ENCODE data around the gene USP49.
A peak's percentile ranks its signal among the peaks of the same experiment; 100 is the strongest.
"Not testable (repeated sequence)": the region's sequence is repeated elsewhere in the genome, so short reads cannot be mapped to it uniquely, and the experiment has no call there.

USP49 gene

DNA sequence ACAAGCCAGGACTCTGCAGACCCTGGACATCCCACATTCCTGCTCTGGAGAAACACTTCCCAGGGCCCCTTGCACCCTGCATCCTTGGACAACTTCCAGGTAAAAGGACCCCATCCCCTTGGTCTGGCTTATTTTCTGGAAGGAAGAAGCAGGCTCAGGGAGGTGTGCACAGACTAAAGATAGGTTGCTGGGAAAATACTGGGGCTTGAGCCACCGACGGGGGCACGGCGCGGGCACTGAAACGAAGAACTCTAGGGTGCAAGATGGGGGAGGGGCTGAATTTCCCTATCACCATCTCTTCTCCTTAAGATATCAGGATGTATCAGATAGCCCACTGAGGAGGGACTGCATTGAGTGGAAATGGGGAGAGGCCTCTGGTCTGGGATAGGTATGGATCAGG lies 116.3 kb downstream of the USP49 start:
- DNase-seq: no peak

DNA sequence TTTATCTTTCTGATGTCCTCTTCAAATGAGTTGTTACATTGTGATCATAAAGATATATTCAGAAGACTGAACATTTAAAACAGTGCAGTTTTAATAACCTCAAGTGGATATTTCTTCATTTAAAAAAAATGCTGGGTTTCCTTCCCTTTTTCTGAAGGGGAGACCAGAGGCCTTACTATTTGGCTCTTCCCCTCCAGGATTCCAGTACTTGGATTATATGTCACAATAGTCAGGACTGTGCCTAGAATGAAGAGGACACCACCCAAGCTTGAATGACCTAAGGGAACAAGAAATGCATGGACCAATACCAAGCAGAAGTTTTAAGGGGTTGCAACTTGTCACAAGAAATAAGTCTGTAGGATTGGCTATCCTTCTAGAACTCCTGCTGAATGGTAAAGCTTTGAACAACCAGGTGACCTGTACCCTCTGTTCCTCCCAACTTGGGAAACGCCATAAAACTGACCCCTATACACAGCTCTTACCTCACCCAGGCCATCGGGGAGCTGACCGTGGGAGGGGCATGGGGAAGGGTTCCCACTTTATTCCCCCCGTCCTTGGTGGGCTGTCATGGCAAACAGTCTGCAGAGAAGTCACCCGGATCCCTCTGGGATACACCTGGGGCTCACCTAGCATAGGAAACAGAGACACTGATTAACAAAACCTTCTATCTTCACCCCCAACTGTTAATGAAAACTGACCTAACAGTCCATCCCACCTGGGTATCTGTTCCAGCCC lies 117.5 kb downstream of the USP49 start:
- DNase-seq: peak; percentile 75

DNA sequence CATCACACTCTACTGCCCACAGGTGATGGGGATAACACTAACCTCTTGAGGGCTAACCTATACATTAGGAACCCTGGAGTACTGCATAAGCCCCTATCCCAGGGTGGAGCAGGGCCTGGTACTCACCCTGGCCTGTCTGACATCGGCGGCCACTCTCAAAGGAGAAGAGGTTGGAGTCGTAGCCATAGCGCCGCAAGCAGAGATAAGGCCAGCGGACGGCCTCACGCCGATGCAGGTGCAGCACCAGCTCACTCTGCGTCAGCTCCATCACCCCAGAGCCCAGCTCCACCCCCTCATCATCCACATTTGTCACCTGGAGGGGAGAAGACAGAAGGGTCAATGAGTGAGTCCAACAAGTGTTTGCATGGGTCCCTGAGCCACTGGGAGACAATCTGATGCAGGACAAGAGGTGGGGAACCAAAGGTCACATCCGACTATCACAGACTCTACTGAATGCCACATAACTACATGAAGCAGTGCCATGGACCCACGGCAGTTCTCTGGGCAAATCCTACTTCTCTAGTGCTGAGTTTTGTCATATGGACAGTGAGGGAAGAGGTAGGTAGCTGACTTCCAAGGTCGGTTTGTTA lies 119.8 kb downstream of the USP49 start:
- DNase-seq: no peak

DNA sequence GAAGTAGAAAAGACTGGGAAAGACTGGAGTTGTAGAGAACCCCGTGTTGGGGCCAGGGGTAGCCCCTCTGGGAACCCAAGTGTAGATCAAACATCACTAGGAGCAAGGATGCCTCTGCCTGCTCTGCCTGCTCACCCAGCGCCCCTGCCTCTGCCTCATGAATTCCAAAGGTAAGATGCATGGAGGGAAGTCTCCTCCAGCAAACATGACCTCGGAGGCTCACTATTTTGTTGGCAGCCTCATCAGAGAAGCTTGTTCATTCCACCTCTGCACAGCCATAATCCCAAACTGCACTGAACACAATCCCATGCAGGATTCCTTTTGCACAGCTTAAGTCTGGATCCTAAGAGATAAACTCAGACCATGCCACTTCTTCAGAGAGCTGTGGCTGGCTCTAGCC lies 120.3 kb downstream of the USP49 start:
- DNase-seq: no peak

DNA sequence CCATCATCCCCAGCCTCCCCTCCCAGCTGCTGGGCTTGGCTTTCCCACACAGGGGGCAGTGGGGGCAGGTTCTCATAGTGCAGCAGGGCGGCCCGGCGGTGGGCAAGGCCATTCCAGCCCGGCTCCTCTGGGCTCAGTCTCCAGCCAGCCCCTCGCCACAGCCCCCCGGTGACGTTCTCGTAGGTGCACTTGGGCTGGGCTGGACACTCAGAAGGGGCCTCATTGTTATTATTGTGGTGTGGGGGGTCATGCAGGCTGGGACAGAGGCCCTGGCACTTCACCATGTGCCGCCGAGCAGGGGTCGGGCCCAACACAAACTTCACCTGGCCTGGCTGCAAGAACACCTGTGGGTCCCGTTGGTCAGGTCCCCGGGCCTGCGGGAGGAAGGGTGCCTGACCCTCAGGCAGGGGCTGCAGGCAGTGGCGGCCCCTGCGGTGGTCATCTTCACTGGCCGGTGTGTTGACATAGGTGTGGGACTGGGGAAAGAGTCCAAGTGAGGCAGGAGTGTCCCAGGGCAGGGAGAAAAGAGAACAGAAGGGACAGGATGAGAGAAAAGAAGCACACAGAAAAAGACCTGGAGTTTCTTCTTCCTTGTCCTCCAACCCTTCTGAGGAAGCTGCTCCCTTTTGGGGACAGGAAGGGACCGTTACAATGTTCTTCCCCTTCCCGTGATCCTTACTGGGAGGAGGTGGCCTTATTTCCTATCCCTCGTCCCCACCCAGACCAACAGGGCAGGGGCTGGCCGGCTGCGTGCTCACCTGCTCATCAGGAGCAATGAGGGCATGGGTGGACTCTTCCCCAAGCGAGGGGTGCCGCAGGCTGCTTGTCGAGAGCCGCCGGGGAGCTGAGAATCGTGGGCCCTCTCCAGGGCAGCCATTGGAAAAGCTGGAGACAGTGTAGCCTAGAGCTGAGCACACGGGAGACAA lies 123.9 kb downstream of the USP49 start:
- DNase-seq: no peak

DNA sequence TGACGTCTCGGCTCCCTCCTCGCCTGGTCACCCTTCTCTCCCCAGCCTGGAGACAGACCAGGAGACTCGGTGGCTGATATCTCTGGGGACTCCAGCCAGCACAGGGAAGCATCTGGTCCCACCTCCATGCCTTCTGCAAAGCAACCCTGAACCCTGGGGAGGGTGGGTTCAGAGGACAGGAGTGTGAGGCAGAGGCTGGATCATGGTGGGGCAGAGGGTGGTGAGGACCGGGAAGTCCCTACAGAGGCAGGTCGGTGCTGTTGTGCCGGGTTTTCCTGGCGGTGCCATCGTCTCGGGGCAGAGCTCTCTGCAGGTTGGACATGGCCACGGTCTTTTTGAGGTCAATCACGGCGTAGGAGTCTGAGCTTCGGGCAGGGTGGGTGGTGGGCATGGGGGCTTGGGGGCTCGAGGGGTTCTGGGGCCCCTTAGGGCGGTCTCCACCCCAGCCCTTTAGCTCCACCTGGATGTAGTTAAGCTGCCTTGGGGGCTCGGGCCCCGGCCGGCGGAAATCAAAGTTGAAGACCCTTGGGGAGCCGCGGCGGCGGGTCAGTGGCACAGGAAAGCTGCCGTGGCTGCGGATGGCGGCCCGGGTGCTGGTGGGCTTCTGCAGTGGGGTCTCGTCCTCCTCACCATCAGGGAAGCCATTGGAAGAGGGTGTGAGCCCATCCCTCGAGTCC lies 124.7 kb downstream of the USP49 start:
- DNase-seq: no peak

DNA sequence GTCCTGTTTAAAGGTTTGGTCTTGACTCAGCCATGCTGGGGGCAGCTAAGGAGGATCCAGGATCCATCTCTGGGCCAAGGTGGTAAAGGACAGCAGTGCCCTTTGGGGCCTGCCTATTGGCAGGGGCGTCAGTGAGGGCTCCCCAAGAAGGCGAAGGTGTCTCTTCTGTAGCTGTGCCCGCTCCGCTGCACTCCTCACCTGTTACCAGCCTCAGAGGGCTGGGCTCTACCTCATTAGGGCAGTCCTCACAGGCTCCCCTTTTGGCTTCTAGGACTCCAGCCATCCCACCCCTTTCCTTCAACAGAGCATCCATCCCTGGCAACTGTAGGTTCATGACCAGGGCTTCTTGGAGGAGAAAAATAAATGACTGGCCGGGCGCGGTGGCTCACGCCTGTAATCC lies 125.8 kb downstream of the USP49 start:
- no peak for DNase-seq

DNA sequence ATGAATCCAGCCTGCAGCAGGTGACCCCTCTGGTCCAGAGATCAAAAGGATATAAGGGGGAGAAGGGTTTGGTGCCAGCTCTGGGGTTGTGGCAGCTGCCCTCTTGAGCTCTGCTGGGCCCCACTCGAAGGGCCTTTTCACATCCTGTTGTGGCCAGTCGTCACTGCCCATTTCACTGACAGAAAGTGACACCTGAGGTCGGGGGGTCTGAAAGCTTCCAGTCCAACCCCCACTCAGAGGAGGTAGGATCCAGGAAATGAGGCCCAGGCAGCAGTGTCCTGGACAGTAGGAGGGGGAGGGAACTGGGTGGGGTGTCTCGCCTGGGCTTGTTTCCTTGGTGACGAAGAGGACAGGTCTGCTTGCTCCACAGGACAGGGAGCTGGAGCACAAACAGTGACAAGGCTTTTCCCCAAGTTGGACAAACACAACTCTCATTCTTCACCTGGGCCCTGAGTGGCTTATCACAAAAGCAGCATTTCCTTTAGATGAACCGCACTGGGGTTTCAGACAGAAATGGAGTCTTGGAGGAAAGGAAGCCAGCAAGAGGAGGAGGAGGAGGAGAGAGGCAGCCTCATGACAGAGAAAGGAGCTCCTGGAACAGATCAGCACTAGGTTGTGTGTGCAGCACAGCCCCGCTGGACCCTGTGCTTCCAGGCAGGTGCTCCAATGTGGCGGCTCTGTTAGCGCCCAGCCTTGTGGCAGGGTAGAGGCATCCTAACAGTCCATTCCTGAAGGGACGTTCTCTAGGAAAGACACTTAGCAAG lies 126.4 kb downstream of the USP49 start:
- DNase-seq: no peak

DNA sequence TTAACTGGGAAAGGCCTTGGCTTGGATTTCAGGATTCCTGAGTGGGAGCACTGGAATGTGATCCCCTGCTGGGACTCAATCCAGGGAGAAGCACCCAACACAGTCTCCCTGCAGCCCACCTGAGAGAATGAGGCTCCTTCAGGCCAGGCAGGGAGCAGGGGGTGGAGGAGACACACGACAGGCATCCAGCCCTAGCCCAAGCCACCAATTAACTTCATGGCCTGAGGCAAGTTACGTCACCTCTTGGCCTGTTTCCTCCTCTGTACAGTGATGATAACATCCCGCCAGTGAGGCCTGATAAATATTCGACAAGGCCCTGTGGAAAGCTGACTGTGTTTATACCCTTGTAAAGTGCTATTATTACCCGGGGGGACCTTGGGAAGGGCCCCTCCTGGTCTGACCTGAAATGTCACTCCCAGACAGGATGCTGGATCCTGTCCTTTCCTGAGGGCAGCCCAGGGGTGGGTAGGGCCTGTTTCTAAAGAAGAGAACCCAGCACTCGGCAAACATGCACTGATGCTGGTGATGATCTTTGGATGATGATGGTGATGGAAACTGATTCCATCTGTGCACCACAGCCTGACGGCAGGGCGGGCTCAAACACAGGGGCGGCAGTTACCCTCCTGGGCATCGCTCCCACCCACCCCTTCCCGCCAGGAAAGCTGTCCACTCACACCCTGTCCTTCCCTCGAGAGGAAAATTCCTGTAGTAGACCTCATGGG lies 127.9 kb downstream of the USP49 start:
- DNase-seq: no peak

DNA sequence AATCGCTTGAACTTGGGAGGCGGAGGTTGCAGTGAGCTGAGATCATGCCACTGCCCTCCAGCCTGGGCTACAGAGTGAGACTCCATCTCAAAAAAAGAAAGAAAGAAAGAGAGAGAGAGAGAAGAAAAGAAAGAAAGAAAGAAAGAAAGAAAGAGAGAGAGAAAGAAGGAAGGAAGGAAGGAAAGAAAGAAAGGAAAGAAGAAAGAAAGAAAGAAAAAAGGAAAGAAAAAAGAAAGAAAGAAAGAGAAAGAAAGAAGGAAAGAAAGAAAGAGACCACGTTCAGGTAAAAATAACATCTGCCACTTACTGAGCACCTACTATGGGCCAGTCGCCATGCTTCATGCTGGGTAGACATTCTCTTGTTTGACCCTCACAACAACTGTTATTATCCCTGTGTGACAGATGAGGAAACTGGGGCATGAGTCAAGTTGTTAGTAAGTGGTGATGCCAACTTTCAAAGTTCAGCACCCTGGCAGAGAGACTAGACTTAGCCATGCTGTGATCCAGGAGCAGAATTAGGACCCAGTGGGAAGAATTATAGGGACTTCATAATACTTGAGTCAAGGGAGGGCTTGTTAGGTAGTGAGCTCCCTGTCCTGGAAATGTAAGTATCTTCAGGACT lies 129.0 kb downstream of the USP49 start:
- not testable (repeated sequence) for DNase-seq

DNA sequence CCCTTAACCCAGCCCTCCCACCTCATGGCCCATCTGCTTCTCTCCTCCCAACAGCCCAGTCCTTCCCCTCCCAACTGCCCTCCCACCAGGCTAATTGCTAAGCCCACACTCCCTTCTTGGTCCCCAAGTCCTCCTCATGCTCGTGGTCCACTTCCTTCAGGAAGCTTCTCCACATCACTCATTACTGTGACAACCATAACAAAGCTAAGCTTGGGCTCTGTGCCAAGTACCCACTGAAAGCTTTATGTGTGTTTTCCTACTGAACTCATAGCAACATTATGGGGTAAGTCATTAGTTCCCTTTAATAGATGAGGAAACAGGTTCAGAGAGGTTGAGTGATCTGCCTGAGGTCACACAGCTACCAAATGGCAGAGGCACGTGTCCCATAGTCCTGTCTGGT lies 131.7 kb downstream of the USP49 start:
- no peak for DNase-seq

DNA sequence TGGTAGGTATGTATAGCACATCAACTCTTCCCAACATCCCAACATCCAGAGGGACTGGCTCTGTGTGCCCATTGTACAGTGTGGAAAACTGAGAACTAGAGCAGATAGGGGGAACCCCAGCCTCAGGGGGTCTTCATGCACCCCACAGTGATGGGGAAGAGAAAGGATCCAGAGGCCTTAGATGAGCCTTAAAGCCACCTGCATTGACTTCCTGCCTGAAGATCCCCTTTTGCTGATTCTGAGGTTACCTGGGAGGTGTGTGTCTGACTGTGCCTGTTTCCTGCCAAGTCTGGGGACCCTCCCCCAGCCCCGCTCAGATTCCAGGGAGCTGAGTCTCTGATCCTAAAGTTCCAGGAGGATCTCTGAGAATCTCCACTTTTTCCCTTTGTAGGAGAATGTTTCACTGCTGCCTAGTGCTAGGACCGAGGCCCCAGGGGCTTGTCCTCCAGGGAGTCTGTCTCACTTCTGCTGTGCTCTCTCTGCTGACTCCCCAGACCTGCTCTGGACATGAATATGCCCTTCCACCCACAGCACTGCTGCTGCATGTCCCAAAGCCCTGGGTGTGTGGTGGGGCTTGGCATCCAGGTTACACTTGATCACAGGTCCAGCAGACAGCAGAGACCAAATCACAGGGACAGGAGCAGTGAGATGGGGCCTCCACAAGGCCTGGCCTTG lies 135.1 kb downstream of the USP49 start:
- DNase-seq: no peak

DNA sequence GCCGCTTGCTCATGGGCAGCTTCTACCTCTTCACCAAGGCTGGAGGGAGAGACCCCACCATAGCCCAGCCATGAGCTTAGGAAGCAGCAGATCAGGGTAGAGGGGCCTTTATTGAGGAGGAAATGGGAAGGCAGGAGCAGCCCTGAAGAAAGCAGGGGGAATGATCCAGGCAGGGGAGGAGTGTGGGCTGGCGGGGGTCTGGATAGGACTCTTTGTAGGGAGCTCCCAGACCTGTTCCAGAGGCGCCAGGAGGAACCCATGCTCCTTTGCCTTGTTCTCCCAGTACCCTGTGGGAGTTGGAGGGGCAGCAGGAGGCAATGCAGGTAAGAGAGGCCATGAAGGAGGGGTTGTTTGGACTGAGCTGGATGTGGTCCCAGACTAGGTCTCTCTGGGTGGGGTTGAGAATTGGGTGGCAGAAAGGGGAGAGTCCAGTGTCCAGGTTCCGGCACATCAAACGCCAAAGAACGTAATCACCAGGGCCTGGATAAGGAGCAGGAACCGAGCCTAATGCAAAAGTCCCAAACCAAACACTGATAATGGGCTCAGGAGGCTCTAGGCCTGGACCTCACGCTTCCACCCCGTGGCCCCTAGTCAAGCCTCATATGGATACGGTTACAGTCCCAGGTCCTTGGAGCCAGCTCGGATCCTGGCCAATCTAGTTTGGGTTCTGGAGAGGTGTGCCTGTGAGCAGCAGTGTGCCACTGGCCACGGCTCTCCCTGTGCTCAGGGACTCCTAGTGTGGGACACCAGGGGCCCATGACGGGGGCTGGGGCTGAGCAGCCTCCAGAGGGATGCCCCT lies 135.9 kb downstream of the USP49 start:
- no peak for DNase-seq

DNA sequence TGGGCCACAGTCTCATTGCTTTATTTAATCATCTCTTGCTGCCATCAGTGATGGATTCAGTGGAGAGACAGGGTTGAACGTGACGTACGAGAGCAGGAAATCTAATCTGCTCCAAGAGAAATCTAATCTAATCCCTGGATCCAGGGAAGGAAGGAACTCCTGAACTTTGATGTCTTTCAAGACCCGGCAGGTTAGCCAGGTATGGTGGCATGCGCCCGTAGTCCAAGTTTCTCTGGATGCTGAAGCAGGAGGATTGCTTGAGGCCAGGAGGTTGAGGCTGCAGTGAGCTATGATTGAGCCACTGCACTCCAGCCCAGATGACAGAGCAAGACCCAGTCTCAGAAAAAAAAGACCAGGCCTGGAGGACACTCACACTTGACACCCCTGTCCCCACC lies 136.5 kb downstream of the USP49 start:
- no peak for DNase-seq

DNA sequence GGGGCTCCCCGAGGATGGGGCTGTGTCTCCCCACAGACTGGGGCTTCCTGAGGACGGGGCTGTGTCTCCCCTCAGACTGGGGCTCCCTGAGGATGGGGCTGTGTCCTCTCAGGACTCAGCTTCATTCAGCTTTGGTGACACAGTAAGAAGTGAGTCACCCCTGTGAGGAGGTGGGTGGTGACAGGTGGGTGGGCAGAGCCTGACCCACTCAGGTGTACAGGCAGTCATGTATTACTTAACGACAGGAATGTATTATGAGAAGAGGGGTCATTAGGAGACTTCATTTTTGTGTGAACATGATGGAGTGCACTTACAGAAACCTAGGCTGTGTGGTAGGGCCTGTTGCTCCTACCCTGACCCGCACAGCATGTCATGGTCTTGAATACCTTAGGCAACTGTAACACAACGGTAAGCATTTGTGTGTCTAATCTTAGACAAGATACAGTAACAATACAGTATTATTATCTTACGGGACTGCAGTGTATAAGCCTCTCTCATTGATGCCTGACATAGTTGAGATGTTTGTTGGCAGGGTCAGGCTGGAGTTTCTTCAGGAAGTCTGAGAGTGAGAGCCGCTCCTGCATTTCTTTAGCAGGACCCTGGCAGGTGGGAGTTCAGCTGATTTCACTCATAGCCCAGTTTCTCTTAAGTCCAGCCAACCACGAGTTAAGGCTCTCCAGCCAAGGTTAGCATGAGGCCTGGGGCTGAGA lies 137.1 kb downstream of the USP49 start:
- DNase-seq: no peak

DNA sequence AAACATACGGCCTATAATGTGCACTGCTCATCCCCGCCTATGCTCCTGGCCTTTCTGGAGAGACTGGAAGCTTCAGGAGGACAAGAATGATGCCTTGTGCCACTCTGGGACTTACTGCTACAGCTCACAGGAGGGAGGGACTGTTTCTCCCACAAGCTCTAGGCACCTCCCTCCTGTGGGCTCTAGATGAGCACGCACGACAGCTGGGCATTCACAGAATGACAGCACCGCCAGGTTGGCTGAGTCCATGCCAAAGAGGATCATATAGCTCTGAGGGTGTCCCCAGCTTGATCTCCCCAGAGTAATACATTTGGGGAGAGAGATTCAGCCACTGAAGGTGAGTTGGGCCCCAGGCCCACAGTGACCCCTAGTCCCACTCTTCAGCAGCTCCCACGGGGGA lies 137.9 kb downstream of the USP49 start:
- no peak for DNase-seq

DNA sequence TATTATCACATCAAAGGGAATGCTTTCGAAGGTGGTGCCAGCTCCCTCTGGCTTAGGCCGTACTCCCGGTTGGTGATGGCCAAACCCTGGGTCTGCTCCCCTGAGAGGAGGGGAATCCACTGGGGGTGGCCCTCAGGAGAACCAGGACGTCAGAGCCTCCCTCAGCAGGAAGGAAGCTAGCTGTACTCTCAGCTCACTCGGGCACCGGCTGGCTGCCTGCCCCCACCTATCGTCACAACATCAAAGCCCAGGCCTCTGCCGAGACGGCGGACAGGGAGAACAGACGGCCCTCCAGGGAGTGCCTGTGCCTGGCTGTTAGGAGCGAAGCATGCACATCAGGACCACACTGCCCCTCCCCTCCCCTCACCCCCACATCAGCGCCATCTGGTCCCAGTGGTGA lies 138.8 kb downstream of the USP49 start:
- DNase-seq: no peak

DNA sequence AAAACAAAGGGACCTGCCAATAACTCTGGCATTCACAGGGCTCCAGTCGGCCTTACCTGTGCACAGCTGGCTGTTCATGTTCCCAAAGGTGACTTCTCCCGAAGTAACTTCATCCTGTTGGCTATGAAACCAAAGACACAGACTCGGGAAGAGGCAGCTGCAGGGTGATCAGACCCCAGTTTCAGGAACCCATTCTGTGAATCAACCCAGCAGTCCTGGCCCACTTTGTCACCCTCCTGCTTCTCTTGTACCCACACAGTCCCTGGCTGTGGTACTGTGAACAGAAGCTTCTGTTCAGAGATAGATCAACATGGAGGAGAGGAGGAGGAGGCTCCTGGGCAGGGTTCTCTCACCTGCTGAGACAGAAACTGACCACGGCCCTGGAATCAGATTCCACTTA lies 139.3 kb downstream of the USP49 start:
- no peak for DNase-seq

DNA sequence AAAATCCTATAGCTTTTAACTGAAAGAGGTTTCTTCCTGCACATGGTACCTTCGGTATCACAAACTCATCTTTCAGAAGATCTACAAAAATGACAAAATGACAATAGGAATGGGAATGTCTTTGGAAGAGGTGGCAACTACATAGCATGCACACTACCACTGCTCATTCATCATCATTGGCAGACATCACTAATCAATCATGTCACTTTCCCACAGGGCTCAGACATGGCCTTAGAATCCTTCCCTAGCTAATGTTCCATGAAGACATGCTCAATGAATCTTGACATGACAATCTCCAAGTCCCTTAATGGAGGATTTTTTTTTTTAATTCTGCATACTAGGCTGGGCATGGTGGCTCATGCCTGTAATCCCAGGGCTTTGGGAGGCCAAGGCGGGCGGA lies 144.8 kb downstream of the USP49 start:
- DNase-seq: no peak

Data from Kasumi-1 (cell line).